ENCODE data around the gene OTX1. TPM values are rescaled to one million over a fixed set of nuclear protein-coding genes. Genes with fewer than 3 reads are reported as not detected.

OTX1 gene
- total RNA-seq, 1 donor from 2014 or later = 0.30 TPM

- H3K27me3 Mint-ChIP-seq (ENCODE audit: low read depth, unreplicated experiment) = peaks cover 83% of the 10 kb centered on the region
- H3K79me2 ChIP-seq (ENCODE audit: insufficient read depth, low read length) = peaks cover 60% of the 10 kb centered on the region
- peaks cover 60% of the 10 kb centered on the region for H4K20me1 ChIP-seq (ENCODE audit: insufficient read depth, low read length)
- H3K9me3 Mint-ChIP-seq (ENCODE audit: unreplicated experiment) = peaks cover 32% of the 10 kb centered on the region
- no peak overlapping the region for H3K27ac ChIP-seq (ENCODE audit: low read depth, low read length)
- no peak overlapping the region for H2AFZ ChIP-seq (ENCODE audit: low read depth, low read length)
- H3K9ac ChIP-seq (ENCODE audit: low read length) = peak overlapping the region; percentile 61
- peaks cover 90% of the 10 kb centered on the region for H3K27me3 ChIP-seq (ENCODE audit: insufficient read depth, low read length)
- peak overlapping the region; percentile 23 for H3K4me3 ChIP-seq (ENCODE audit: insufficient read depth, low read depth, low read length)
- FAIRE-seq (no peak), DNase-seq (ENCODE audit: low read depth) (no peak)
- no peak overlapping the region for H3K4me3 Mint-ChIP-seq (ENCODE audit: unreplicated experiment)
- no peaks in the 10 kb centered on the region for H3K36me3 ChIP-seq (ENCODE audit: insufficient read depth, low read length)
- H3K4me1 Mint-ChIP-seq (ENCODE audit: low read depth, unreplicated experiment) = no peaks in the 10 kb centered on the region
- peak overlapping the region; percentile 92 for H3K4me2 ChIP-seq (ENCODE audit: low read length)
- no peaks in the 10 kb centered on the region for H3K36me3 Mint-ChIP-seq (ENCODE audit: low read depth, unreplicated experiment)
- peaks cover 9% of the 10 kb centered on the region for H3K4me1 ChIP-seq (ENCODE audit: insufficient read depth, low read length)
- no peaks in the 10 kb centered on the region for H3K9me3 ChIP-seq (ENCODE audit: insufficient read depth, low read depth, low read length)
- no peak overlapping the region for H3K27ac Mint-ChIP-seq (ENCODE audit: unreplicated experiment)
- TF ChIP-seq CTCF (IDR thresholded peaks at IDR 0.05; ENCODE audit: insufficient read depth, low read depth, low read length) (peak; percentile 32), EZH2 (IDR thresholded peaks at IDR 0.05; ENCODE audit: insufficient read depth, low read length) (no peak)
Measured at GRCh38 chr2:63053889-63054602, 3.4 kb downstream of the OTX1 start.

- FAIRE-seq (no peak), DNase-seq (ENCODE audit: low read depth) (no peak)
- TF ChIP-seq EZH2 (IDR thresholded peaks at IDR 0.05; ENCODE audit: insufficient read depth, low read length) (no peak), CTCF (IDR thresholded peaks at IDR 0.05; ENCODE audit: insufficient read depth, low read depth, low read length) (no peak)
- peak overlapping the region; percentile 92 for H3K4me2 ChIP-seq (ENCODE audit: low read length)
- Mint-ChIP-seq H3K4me1 (ENCODE audit: low read depth, unreplicated experiment) (no peaks in the 10 kb centered on the region), H3K9me3 (ENCODE audit: unreplicated experiment) (peaks cover 30% of the 10 kb centered on the region), H3K4me3 (ENCODE audit: unreplicated experiment) (no peak overlapping the region), H3K36me3 (ENCODE audit: low read depth, unreplicated experiment) (no peaks in the 10 kb centered on the region), H3K27me3 (ENCODE audit: low read depth, unreplicated experiment) (peaks cover 75% of the 10 kb centered on the region), H3K27ac (ENCODE audit: unreplicated experiment) (no peak overlapping the region)
- H3K27ac ChIP-seq (ENCODE audit: low read depth, low read length) = no peak overlapping the region
- H3K4me1 ChIP-seq (ENCODE audit: insufficient read depth, low read length) = peaks cover 6% of the 10 kb centered on the region
- peaks cover 53% of the 10 kb centered on the region for H3K79me2 ChIP-seq (ENCODE audit: insufficient read depth, low read length)
- no peaks in the 10 kb centered on the region for H3K36me3 ChIP-seq (ENCODE audit: insufficient read depth, low read length)
- H3K9ac ChIP-seq (ENCODE audit: low read length) = peak overlapping the region; percentile 5
- H3K9me3 ChIP-seq (ENCODE audit: insufficient read depth, low read depth, low read length) = no peaks in the 10 kb centered on the region
- H3K4me3 ChIP-seq (ENCODE audit: insufficient read depth, low read depth, low read length) = no peak overlapping the region
- peaks cover 88% of the 10 kb centered on the region for H3K27me3 ChIP-seq (ENCODE audit: insufficient read depth, low read length)
- peak overlapping the region; percentile 34 for H2AFZ ChIP-seq (ENCODE audit: low read depth, low read length)
- H4K20me1 ChIP-seq (ENCODE audit: insufficient read depth, low read length) = peaks cover 52% of the 10 kb centered on the region
Measured at GRCh38 chr2:63054841-63055225, 4.2 kb downstream of the OTX1 start.
